Neutrophil (primary cell): ENCODE results near the gene ARHGAP35.
A peak's percentile ranks its signal among the peaks of the same experiment; 100 is the strongest.
"Not testable (repeated sequence)": the region's sequence is repeated elsewhere in the genome, so short reads cannot be mapped to it uniquely, and the experiment has no call there.

Source experiments
- H3K27ac ChIP-seq: fragments of 200-600 bp; sonication (generic); 2 replicates; pipeline ENCODE4 v1.5.1; 2016; ENCODE audit warnings: mild to moderate bottlenecking, moderate library complexity
- H3K27me3 ChIP-seq: fragments of 200-600 bp; sonication (generic); 2 replicates; pipeline ENCODE4 v1.6.0; 2016; ENCODE audit warnings: mild to moderate bottlenecking
- H3K36me3 ChIP-seq: fragments of 200-600 bp; sonication (generic); 2 replicates; pipeline ENCODE4 v1.5.1; 2017
- H3K4me1 ChIP-seq, 2 experiments: fragments of 200-600 bp in 1 of 2; sonication (generic) in 1 of 2; 1 replicate in 1 of 2; 2 replicates in 1 of 2; pipeline versions ENCODE4 v1.5.1 to v1.6.1; 2013 to 2016; ENCODE audit warnings: low read depth in 1 of 2, low read length in 1 of 2, mild to moderate bottlenecking in 1 of 2, moderate library complexity in 1 of 2; ENCODE audit not compliant: control insufficient read depth in 1 of 2, insufficient read depth in 1 of 2
- H3K4me3 ChIP-seq, 2 experiments: fragments of 200-600 bp in 1 of 2; sonication (generic) in 1 of 2; 1 replicate in 1 of 2; 2 replicates in 1 of 2; pipeline ENCODE4 v1.5.1; 2013 to 2016; ENCODE audit warnings: low read depth in 1 of 2, low read length in 1 of 2, mild to moderate bottlenecking in 1 of 2, moderate library complexity in 1 of 2
- H3K9me3 ChIP-seq: fragments of 200-600 bp; sonication (generic); 2 replicates; pipeline ENCODE4 v1.5.1; 2016
- TF ChIP-seq, protein P1 (sequence below): fragments of 200-600 bp; sonication (generic); IDR thresholded peaks from 2 replicates; pipeline ENCODE4 v1.5.1; 2016; ENCODE audit warnings: antibody characterized with exemption

Gene ARHGAP35

GRCh38 chr19:46821512-46822409, 39.0 kb upstream of the ARHGAP35 start:
- Histone ChIP-seq H3K9me3 (no peaks in the 10 kb centered on the region), H3K27me3 (no peaks in the 10 kb centered on the region), H3K36me3 (no peaks in the 10 kb centered on the region), H3K4me1 (peaks cover 4 to 9% of the 10 kb centered on the region in 2 experiments), H3K27ac (no peak overlapping the region), H3K4me3 (no peak overlapping the region)
- TF ChIP-seq, protein P1, sequence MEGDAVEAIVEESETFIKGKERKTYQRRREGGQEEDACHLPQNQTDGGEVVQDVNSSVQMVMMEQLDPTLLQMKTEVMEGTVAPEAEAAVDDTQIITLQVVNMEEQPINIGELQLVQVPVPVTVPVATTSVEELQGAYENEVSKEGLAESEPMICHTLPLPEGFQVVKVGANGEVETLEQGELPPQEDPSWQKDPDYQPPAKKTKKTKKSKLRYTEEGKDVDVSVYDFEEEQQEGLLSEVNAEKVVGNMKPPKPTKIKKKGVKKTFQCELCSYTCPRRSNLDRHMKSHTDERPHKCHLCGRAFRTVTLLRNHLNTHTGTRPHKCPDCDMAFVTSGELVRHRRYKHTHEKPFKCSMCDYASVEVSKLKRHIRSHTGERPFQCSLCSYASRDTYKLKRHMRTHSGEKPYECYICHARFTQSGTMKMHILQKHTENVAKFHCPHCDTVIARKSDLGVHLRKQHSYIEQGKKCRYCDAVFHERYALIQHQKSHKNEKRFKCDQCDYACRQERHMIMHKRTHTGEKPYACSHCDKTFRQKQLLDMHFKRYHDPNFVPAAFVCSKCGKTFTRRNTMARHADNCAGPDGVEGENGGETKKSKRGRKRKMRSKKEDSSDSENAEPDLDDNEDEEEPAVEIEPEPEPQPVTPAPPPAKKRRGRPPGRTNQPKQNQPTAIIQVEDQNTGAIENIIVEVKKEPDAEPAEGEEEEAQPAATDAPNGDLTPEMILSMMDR = no peak

DNA sequence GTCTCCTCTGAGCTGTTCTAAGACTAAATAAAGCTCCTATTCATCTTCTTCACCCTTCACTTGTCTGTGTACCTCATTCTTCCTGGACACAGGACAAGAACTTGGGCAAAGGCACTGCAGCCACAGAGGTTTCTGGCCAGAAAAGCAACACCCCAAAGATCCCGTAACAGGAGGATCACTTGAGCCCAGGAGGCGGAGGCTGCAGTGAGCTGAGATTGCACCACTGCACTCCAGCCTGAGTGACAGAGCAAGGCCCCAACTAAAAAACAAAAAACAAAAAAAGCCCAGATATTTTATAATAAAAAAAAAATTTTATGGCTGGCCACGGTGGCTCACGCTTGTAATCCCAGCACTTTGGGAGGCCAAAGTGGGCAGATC, 38.4 kb upstream of the ARHGAP35 start:
- not testable (repeated sequence) for H3K36me3 ChIP-seq, H3K27ac ChIP-seq, H3K4me3 ChIP-seq, H3K4me1 ChIP-seq, H3K9me3 ChIP-seq, H3K27me3 ChIP-seq

DNA sequence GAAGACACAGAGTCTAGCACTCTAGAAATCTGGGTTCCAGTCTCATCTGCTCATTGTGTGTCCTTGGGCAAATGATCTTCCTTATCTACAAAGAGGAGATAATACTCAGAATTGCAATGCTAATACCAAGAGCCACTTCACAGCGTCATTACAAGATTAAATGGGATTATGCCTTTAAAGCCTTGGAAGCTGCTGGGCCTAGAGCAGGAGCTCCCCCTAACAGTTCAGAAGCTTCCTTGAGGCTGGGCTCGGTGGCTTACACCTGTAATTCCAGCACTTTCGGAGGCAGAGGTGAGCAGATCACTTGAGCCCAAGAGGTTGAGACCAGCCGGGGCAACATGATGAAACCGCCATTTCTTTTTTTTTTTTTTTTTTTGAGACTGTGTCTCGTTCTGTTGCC, 37.7 kb upstream of the ARHGAP35 start:
- Histone ChIP-seq H3K27me3 (no peaks in the 10 kb centered on the region), H3K27ac (no peak overlapping the region), H3K9me3 (no peaks in the 10 kb centered on the region), H3K4me3 (no peak overlapping the region), H3K4me1 (peaks cover 4 to 9% of the 10 kb centered on the region in 2 experiments), H3K36me3 (no peaks in the 10 kb centered on the region)
- TF ChIP-seq, protein P1 = no peak

DNA sequence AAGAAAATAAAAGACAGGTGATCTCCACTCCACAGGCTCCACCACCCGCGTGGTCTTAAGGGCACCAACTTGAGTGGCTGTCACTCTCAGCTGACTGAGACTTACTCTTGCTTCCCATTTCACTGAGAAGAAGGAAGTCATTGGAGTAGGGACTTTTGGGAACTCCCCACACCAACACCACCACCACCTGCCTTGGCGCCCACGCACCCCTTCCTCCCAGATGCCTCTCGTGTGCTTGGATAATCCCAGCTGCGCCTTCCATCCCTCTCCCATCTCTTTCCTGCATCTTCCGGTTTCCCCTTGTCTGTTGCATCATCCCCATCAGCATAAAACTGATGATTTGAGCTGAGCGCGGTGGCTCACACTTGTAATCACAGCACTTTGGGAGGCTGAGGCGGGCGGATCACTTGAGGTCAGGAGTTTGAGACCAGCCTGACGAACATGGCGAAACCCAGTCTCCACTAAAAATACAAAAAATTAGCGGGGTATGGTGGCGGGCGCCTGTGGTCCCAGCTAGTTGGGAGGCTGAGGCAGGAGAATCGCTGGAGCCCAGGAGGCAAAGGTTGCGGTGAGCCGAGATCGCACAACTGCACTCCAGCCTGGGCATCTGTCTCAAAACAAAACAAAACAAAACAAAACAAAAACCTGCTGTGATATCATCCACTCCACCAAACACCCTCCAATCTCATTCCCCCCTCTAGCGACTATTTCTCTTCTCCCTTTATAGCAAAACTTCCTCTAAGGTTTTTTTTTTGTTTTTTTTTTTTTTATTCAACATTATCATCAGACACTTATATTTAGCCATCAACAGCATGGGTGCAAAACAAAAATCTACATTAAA, 35.7 kb upstream of the ARHGAP35 start:
- H3K4me3 ChIP-seq = no peak overlapping the region
- no peaks in the 10 kb centered on the region for H3K27me3 ChIP-seq
- TF ChIP-seq, protein P1 = no peak
- no peaks in the 10 kb centered on the region for H3K9me3 ChIP-seq
- peak overlapping the region; percentile 58 for H3K27ac ChIP-seq
- peaks cover 4 to 9% of the 10 kb centered on the region in 2 experiments for H3K4me1 ChIP-seq
- H3K36me3 ChIP-seq = no peaks in the 10 kb centered on the region

DNA sequence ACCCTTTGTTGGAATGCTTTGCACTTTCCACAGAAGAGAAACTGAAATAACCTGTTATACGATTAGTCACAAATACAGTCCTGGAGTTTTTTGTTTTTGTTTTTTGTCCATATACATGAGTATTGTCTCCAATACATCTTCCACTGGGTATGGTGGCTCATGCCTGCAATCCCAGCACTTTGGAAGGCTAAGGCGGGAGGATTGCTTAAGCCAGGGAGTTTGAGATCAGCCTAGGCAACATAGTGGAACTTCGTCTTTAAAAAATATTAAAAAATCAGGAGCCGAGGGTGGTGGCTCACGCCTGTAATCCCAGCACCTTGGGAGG, 35.1 kb upstream of the ARHGAP35 start:
- no peak overlapping the region for H3K27ac ChIP-seq
- H3K36me3 ChIP-seq = no peaks in the 10 kb centered on the region
- H3K9me3 ChIP-seq = no peaks in the 10 kb centered on the region
- TF ChIP-seq, protein P1 = no peak
- peaks cover 4 to 9% of the 10 kb centered on the region in 2 experiments for H3K4me1 ChIP-seq
- H3K27me3 ChIP-seq = no peaks in the 10 kb centered on the region
- H3K4me3 ChIP-seq = no peak overlapping the region

DNA sequence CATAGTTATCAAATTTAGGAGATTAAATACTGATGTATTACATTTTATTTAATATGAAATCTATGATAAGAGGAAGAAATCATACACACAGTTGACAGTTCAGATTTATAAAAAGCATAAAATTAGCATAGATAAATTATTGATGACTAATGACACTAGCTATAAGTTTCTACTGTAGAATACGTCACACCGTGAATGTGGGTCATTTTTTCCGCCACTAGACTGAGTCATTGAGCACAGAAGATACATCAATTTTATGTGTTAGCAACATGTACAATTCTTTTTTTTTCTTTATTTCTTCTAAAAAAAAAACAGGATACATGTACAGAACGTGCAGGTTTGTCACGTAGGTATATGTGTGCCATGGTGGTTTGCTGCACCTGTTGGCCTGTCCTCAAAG, 32.3 kb upstream of the ARHGAP35 start:
- Histone ChIP-seq H3K4me1 (peaks cover 4 to 7% of the 10 kb centered on the region in 2 experiments), H3K4me3 (no peak overlapping the region), H3K27me3 (no peaks in the 10 kb centered on the region), H3K27ac (no peak overlapping the region), H3K36me3 (no peaks in the 10 kb centered on the region), H3K9me3 (no peaks in the 10 kb centered on the region)
- TF ChIP-seq, protein P1 = no peak
